GM19099 (cell line): ENCODE measurements around the gene NKTR.

Experiments used
- POLR2A ChIP-seq: IDR thresholded peaks from 3 replicates; pipeline ENCODE4 v1.6.1; 2011; ENCODE audit warnings: low read depth; ENCODE audit not compliant: insufficient read length; ENCODE audit errors: extremely low read depth

NKTR gene

DNA sequence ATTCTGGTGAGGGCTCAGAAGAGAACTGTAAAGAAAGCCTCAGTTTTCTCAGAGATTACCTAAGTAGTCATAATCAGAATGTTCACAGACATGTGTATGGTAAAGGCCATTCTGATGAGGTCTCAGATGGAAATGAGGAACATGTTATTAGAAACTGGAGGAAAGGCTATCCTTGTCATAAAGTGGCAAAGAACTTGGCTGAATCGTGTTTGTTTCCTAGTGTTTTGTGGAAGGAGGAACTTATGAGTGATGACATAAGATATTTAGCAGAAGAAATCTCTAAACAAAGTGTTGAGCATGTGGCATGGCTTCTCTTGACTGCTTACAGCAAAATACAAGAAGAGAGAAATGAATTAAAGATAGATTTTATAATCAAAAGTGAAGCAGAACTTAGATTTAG, 72.0 kb downstream of the NKTR start:
- no peak for TF ChIP-seq POLR2A

DNA sequence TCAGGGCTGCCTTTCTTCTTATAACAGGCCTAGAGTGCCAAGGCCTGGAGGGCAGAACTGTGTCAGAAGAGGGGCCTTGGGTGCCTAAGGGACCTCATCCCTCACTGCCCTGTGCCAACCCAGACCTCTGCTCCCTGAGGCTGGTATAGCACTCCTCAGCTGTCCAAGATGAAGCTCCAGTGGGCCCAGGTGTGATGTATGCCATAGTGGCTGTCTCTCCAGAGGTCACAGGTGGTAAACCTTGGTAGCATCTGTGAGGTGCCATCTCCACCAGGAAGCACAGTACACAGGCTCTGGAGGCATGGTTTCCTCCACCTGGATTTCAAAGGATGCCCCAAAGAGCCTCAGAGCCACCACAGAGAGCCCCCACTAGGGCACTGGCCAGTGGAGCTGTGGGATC, 72.6 kb downstream of the NKTR start:
- no peak for TF ChIP-seq POLR2A

DNA sequence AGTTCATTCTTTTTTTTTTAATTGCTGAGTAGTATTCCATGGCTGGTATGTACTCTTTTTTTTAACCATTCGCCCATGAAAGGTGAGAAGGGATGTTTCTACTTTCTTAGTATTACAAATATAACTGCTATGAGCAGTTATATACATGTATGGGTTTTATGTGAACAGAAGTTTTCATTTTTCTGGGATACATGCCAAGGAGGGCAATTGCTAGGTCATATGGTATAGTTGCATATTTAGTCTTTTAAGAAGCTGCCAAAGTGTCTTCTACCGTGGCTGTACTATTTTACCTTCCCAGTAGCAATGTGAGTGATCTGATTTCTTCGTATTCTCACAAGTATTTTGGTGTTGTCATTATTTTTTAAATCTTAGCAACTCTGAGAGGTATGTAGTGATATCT, 73.7 kb downstream of the NKTR start:
- no peak for TF ChIP-seq POLR2A

DNA sequence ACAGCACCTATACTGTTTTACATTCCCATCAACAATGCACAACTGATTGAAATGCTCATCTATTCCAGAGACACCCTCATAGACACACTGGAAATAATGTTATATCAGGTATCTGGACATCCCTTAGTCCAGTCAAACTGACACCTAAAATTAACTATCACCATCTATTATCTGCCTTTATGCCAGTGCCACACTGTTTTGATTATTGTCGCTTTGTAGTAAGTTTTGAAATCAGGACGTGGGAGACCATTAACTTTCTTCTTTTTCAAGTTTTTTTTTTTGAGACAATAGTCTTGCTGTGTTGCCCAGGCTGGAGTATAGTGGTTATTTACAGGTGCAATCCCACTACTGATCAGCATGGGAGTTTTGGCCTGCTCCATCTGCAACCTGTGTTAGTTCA, 75.4 kb downstream of the NKTR start:
- TF ChIP-seq POLR2A: no peak

- TF ChIP-seq POLR2A: no peak
Observed at GRCh38 chr3:42678447-42678846, 78.0 kb downstream of the NKTR start.

DNA sequence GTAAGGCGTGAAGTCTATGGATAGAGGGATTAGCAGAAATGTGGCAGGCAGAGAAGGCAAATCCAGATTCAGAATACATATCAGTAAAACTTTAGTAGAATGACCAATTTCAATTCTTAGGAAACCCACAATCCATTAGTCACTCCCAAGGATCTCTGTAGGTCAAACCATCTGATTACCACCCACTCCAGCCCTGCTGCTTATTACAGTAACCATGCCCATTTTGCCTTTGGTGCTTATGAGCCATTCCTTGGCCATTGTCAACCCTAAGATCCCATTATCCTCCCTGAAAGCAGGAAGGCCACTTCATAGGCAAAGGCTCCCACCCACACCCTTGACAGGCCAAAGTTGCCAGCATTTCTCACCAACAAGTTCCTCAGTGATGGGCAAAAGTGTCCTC, 79.8 kb downstream of the NKTR start:
- no peak for TF ChIP-seq POLR2A

DNA sequence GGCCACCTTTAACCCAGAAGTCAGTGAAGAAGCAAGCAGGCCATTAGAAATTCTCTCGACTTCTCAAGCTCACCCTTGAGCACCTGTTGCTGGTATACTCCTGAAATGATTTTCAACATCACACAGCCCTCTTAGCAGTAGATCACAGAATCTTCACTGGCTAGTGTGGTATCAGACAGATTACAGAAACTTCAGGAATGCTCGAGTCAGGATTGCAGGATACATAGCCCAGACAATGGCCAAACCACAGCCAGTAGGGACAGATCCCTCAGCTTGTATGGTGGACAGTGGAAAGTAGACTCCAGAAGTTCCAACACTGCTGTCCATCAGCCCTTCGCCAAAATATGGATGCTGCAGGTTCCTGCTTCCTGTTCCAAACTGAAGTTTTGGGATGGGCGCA, 80.3 kb downstream of the NKTR start:
- TF ChIP-seq POLR2A: no peak

DNA sequence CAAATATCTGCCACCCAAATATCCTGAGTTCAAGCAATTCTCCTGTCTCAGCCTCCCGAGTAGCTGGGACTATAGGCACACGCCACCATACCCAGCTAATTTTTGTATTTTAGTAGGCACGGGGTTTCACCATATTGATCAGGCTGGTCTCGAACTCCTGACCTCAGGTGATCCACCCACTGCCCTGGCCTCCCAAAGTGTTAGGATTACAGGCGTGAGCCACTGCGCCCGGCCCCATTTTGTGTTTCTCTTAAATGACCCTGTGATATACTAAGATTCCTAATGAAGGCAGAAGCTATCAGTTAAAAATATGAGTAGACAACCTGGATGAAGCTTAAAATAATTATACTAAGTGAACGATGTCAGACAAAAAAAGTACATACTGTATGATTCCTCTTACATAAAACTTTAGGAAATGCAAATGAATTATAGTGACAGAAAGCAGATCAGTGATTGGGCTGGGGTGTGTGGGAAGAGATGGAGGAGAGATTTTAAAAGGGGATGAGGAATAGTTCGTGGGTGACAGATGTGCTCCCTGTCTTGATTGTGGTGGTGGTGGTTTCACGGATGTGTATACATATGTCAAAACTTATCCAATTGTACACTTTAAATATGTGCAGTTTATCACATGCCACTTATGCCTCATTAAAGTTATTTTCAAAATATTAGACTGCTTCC, 81.0 kb downstream of the NKTR start:
- TF ChIP-seq POLR2A: no peak

- no peak for TF ChIP-seq POLR2A
Observed at GRCh38 chr3:42682301-42683070, 82.0 kb downstream of the NKTR start.

DNA sequence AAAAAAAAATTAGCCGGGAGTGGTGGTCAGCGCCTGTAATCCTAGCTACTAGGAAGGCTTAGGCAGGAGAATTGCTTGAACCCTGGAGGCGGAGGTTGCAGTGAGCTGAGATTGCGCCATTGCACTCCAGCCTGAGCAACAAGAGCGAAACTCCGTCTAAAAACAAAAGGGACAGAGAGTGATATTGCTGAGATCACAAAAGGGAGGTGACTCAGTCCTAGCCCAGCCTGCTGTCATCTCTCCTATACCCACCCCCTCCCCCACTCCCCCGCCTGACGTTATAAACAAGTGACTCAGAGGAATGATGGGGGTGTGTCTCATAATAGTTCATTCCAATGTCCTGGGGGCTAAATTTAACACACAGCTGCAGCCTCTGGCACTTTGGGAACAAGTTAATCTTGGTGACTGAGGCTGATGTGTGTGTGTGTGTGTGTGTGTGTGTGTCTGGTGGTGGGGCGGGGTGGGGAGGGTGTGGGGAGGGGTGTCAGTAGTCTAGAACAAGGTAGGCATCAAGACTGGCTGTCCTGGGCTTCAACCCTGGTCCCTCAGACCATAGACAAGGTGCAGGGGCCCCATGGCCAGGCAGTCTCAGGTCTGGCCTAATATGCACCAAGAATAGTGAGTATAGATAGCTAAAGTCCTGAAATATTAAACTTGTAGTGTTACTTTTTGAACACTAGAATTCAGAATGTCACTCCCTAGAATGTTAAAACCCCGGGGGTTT, 83.6 kb downstream of the NKTR start:
- TF ChIP-seq POLR2A: no peak

- no peak for TF ChIP-seq POLR2A
Observed at GRCh38 chr3:42684632-42685362, 84.3 kb downstream of the NKTR start.

GRCh38 chr3:42685363-42685881, 84.9 kb downstream of the NKTR start, which contains the start of gene KLHL40:
KLHL40 (plus strand) TSS chr3:42685537; CDS start chr3:42685619, 82 bp downstream.
- no peak for TF ChIP-seq POLR2A

DNA sequence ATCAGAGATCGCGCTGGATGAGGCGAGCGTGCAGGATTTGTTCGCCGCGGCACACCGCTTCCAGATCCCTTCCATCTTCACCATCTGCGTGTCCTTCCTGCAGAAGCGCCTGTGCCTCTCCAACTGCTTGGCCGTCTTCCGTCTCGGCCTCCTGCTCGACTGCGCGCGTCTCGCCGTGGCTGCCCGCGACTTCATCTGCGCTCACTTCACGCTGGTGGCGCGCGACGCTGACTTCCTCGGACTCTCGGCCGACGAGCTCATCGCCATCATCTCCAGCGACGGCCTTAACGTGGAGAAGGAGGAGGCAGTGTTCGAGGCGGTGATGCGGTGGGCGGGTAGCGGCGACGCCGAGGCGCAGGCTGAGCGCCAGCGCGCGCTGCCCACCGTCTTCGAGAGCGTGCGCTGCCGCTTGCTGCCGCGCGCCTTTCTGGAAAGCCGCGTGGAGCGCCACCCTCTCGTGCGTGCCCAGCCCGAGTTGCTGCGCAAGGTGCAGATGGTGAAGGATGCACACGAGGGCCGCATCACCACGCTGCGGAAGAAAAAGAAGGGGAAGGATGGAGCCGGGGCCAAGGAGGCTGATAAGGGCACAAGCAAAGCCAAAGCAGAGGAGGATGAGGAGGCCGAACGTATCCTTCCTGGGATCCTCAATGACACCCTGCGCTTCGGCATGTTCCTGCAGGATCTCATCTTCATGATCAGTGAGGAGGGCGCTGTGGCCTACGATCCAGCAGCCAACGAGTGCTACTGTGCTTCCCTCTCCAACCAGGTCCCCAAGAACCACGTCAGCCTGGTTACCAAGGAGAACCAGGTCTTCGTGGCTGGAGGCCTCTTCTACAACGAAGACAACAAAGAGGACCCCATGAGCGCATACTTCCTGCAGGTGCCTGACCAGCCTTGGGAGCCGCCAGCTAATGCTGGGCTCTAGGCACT, 85.7 kb downstream of the NKTR start:
- TF ChIP-seq POLR2A: no peak
